ENCODE measurements around the gene BSPRY. TPM values are rescaled to one million over a fixed set of nuclear protein-coding genes. Genes with fewer than 3 reads are reported as not detected.

Gene BSPRY
- total and polyA plus RNA-seq, 2 of the 13 experiments (the other 11 are each of a cell fraction or from before 2014, with no cell fraction given): 0.09 to 0.26 TPM

- TF ChIP-seq ZNF564 (CRISPR knock-in tag; IDR thresholded peaks at IDR 0.05) (peak; percentile 59; the same call in 1 of the 2 replicates), MTF1 (CRISPR knock-in tag; IDR thresholded peaks at IDR 0.05) (no peak), KMT2A (CRISPR knock-in tag; IDR thresholded peaks at IDR 0.05) (no peak), MED13 (CRISPR knock-in tag; IDR thresholded peaks at IDR 0.05) (no peak), ATF3 (CRISPR knock-in tag; IDR thresholded peaks at IDR 0.05) (no peak), JARID2 (CRISPR knock-in tag; IDR thresholded peaks at IDR 0.05; ENCODE audit: insufficient replicate concordance) (no peak), ZNF367 (CRISPR knock-in tag; IDR thresholded peaks at IDR 0.05; ENCODE audit: borderline replicate concordance) (no peak), PPARG (CRISPR knock-in tag; conservative IDR thresholded peaks at IDR 0.05) (peak; percentile 92), ZFP90 (CRISPR knock-in tag; IDR thresholded peaks at IDR 0.05; ENCODE audit: borderline replicate concordance) (peak; percentile 67; the same call in 1 of the 2 replicates), SRSF4 (IDR thresholded peaks at IDR 0.05; ENCODE audit: low read depth, low read length, poor library complexity, severe bottlenecking) (no peak), RERE (CRISPR knock-in tag; IDR thresholded peaks at IDR 0.05; ENCODE audit: low read depth) (0 out of 2 replicates have a peak, but pooled peaks have one; percentile 42), GTF3A (CRISPR knock-in tag; conservative IDR thresholded peaks at IDR 0.05) (no peak), ZBTB39 (CRISPR knock-in tag; IDR thresholded peaks at IDR 0.05) (0 out of 2 replicates have a peak, but pooled peaks have one; percentile 61), ZKSCAN1 (IDR thresholded peaks at IDR 0.05; ENCODE audit: low read length) (peak; percentile 40; the same call in 1 of the 2 replicates), NFE2 (CRISPR knock-in tag; IDR thresholded peaks at IDR 0.05) (no peak), ZNF556 (CRISPR knock-in tag; IDR thresholded peaks at IDR 0.05; ENCODE audit: borderline replicate concordance) (no peak; the same call in 1 of the 2 replicates), CSRNP2 (CRISPR knock-in tag; conservative IDR thresholded peaks at IDR 0.05; ENCODE audit: low read depth) (no peak), NR2C2 (CRISPR knock-in tag; IDR thresholded peaks at IDR 0.05; ENCODE audit: borderline replicate concordance) (peak; percentile 89), HNRNPK (IDR thresholded peaks at IDR 0.05; ENCODE audit: low read depth, low read length, poor library complexity, severe bottlenecking) (no peak)
These were observed 38.4 kb downstream of the BSPRY start (continued) for GRCh38 chr9:113387560-113388230.
